ENCODE measurements around the gene CTSG. TPM values are rescaled to one million over a fixed set of nuclear protein-coding genes. Genes with fewer than 3 reads are reported as not detected.

Gene CTSG
- polyA plus RNA-seq, 2 of the 4 experiments (the other 2 are of a cell fraction), result not detected

GRCh38 chr14:24606297-24606696 lies 30.2 kb upstream of the CTSG start (continued):
- TF ChIP-seq, protein P1, sequence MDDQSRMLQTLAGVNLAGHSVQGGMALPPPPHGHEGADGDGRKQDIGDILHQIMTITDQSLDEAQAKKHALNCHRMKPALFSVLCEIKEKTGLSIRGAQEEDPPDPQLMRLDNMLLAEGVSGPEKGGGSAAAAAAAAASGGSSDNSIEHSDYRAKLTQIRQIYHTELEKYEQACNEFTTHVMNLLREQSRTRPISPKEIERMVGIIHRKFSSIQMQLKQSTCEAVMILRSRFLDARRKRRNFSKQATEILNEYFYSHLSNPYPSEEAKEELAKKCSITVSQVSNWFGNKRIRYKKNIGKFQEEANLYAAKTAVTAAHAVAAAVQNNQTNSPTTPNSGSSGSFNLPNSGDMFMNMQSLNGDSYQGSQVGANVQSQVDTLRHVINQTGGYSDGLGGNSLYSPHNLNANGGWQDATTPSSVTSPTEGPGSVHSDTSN (IDR thresholded peaks at IDR 0.05), result no peak
- no peak for TF ChIP-seq FOXS1 (CRISPR knock-in tag; IDR thresholded peaks at IDR 0.05)
- no peak for TF ChIP-seq HMGXB4 (CRISPR knock-in tag; IDR thresholded peaks at IDR 0.05; ENCODE audit: borderline replicate concordance)

DNA sequence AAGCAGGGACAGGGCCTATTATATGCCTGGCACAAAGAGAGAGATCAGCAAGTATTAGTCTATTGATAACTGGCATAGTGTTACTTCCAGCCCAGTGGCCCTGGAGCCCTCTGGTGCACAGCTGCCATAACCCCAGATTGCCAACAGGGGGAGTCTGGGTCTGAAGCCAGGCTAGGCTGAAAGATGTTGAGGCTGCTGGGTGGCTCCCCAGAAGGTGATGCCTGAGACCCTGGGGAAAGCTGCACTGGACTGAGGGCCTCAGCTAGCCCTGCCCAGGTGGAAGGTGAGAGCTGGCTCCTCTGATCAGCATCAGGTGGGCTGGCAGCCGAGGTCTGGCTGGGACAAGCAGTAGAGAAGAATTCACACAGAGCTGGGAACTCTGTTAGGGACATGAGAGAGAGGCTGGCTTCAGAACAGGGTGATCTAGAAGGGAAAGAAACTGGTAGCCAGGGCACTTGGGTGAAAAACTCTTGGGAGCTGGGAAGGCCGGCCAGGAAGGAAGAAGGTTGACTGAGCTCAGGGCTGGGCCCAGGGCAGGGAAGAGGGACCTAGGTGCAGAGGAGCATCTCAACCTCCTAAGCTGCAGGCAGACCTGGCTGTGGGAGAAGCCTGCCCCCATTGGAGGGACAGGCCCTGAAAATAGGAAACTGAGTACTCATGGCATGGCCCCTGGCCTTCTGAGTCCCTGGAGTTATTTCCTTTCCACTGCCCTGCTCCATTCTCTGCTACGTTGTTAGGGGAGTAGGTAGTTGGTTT lies 29.6 kb upstream of the CTSG start:
- DNase-seq (ENCODE audit: low read depth in 1 of 2, low spot score in 1 of 2) (peak; percentile 23 to 41), ATAC-seq (peak; percentile 65 to 94; a peak in 3 of 6 replicates), FAIRE-seq (no peak)
- CTCF ChIA-PET, result interaction anchor here (1.8 kb wide), 1 partner anchor 9 kb away, joined by 5 read pairs; no protein-coding TSS in a partner anchor
- H3K4me3 ChIP-seq, result no peak overlapping the region
- 6% methylated on average over 3 of the region's 3 CpGs for WGBS (ENCODE audit: missing lambda C conversion rate)
- no peak overlapping the region for H3K27ac ChIP-seq
- no peak overlapping the region for H3K4me2 ChIP-seq
- TF ChIP-seq EHF (CRISPR knock-in tag; IDR thresholded peaks at IDR 0.05), result no peak
- peak in 1 of 2 experiments; percentile 34; a peak in 1 of 5 replicates for TF ChIP-seq RAD21 (conservative IDR thresholded peaks at IDR 0.05 in 1 of 2, IDR thresholded peaks at IDR 0.05 in 1 of 2)
- H3K4me1 ChIP-seq, result no peaks in the 10 kb centered on the region
- POLR2A ChIA-PET, result no interaction called here
- H3K9me3 ChIP-seq, result no peaks in the 10 kb centered on the region

GRCh38 chr14:24597403-24597802 lies 21.4 kb upstream of the CTSG start:
- H3K27ac ChIP-seq, result no peak overlapping the region
- ChIA-PET CTCF (no interaction called here), POLR2A (no interaction called here)
- TF ChIP-seq KDM5A (IDR thresholded peaks at IDR 0.05) (no peak), MAFK (IDR thresholded peaks at IDR 0.05; ENCODE audit: partially characterized antibody) (no peak), HMGXB4 (CRISPR knock-in tag; IDR thresholded peaks at IDR 0.05; ENCODE audit: borderline replicate concordance) (no peak)
- no peaks in the 10 kb centered on the region for H3K4me1 ChIP-seq
- no peak for DNase-seq (ENCODE audit: low read depth in 1 of 2, low spot score in 1 of 2)
- no peak overlapping the region for H3K4me3 ChIP-seq
- no peak for FAIRE-seq
- no peak for ATAC-seq
- no peaks in the 10 kb centered on the region for H3K9me3 ChIP-seq
- no peak overlapping the region for H3K4me2 ChIP-seq

DNA sequence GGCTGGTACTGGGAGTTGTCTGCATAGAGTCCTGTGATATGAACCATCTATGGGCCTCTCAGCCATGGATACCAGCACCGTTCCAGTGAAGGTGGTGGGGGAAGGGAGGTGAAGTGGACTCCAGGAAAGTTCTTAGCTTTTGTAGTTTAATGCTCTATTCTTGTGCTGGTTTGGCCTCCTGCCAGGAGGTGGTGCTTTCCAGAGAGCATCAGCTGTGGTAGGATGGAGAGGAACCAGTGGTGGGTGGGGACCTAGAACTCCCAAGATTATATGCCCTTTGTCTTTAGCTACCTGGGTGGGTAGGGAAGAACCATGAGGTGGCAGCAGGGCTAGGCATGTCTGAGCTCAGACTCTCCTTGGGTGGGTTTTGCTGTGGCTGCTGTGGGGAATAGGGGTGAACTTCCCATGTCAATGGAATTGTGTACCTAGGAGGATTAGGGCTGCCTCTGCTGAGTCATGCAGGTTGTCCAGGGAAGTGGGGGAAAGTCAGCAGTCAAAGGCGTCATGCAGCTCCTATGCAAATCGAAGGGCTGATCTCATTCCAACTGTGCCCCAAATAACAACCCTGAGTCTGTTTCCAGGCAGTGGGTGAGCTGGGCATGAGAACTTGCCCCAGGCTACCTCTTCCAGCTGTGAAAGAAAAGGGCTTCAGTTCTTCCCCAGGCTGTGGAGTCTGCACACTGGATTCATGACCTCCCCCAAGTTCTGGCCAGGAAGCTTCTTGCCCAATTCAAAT lies 19.2 kb upstream of the CTSG start:
- FAIRE-seq (no peak), DNase-seq (ENCODE audit: low read depth in 1 of 2, low spot score in 1 of 2) (peak in 1 of 2 experiments; percentile 9), ATAC-seq (peak in 1 of 2 experiments; percentile 29; a peak in 2 of 6 replicates)
- no peaks in the 10 kb centered on the region for H3K9me3 ChIP-seq
- H3K4me3 ChIP-seq, result no peak overlapping the region
- 0% methylated on average over 3 of the region's 3 CpGs for WGBS (ENCODE audit: missing lambda C conversion rate)
- no peaks in the 10 kb centered on the region for H3K4me1 ChIP-seq
- no peak for TF ChIP-seq JUNB (IDR thresholded peaks at IDR 0.05)
- TF ChIP-seq TFCP2L1 (CRISPR knock-in tag; IDR thresholded peaks at IDR 0.05), result no peak
- TF ChIP-seq KDM5A (IDR thresholded peaks at IDR 0.05), result no peak
- TF ChIP-seq EHMT2 (IDR thresholded peaks at IDR 0.05; ENCODE audit: low read depth), result no peak
- TF ChIP-seq CBX2 (IDR thresholded peaks at IDR 0.05; ENCODE audit: borderline replicate concordance, low read depth), result no peak
- no peak for TF ChIP-seq POLR2A (IDR thresholded peaks at IDR 0.05; ENCODE audit: low read length)
- no peak for TF ChIP-seq RARB (CRISPR knock-in tag; IDR thresholded peaks at IDR 0.05)
- TF ChIP-seq ATOH8 (CRISPR knock-in tag; IDR thresholded peaks at IDR 0.05; ENCODE audit: low read depth), result no peak
- TF ChIP-seq JUN (IDR thresholded peaks at IDR 0.05), result no peak
- TF ChIP-seq PHF8 (IDR thresholded peaks at IDR 0.05; ENCODE audit: borderline replicate concordance, low read depth), result no peak
- TF ChIP-seq ESRRA (IDR thresholded peaks at IDR 0.05; ENCODE audit: borderline replicate concordance, low read length), result no peak
- TF ChIP-seq MAFK (IDR thresholded peaks at IDR 0.05; ENCODE audit: partially characterized antibody), result no peak
- TF ChIP-seq, protein P2, sequence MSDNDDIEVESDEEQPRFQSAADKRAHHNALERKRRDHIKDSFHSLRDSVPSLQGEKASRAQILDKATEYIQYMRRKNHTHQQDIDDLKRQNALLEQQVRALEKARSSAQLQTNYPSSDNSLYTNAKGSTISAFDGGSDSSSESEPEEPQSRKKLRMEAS (IDR thresholded peaks at IDR 0.05), result no peak
- TF ChIP-seq CEBPB (IDR thresholded peaks at IDR 0.05), result no peak
- TF ChIP-seq MAZ (IDR thresholded peaks at IDR 0.05; ENCODE audit: borderline replicate concordance, low read depth, low read length), result no peak
- TF ChIP-seq TP53 (CRISPR knock-in tag; IDR thresholded peaks at IDR 0.05), result no peak
- no peak for TF ChIP-seq RFX5 (IDR thresholded peaks at IDR 0.05)
- TF ChIP-seq EHF (CRISPR knock-in tag; IDR thresholded peaks at IDR 0.05), result no peak
- no peak for TF ChIP-seq SREBF2 (IDR thresholded peaks at IDR 0.05)
- TF ChIP-seq CHD2 (IDR thresholded peaks at IDR 0.05; ENCODE audit: low read length, partially characterized antibody), result no peak
- no peak overlapping the region for H3K27ac ChIP-seq
- POLR2A ChIA-PET, result no interaction called here
- no peak overlapping the region for H3K4me2 ChIP-seq
- CTCF ChIA-PET, result no interaction called here

All from A549 (cell line).